B cell (primary cell): ENCODE data around the gene VTI1A.

Source experiments
- CTCF ChIP-seq: fragments of 200-600 bp; IDR thresholded peaks from one replicate; pipeline ENCODE4 v1.8.0; 2022; ENCODE audit warnings: antibody characterized with exemption, mild to moderate bottlenecking
- EZH2 ChIP-seq: IDR thresholded peaks from 2 replicates; pipeline ENCODE4 v1.6.1; 2012; ENCODE audit warnings: borderline replicate concordance, low read depth, mild to moderate bottlenecking, moderate library complexity, low read length; ENCODE audit not compliant: insufficient read depth, poor library complexity, severe bottlenecking

- TF ChIP-seq EZH2: no peak
- TF ChIP-seq CTCF: no peak
Observed at GRCh38 chr10:112773783-112774182, 326.8 kb downstream of the VTI1A start.
